GM12874 (cell line): Measurements from ENCODE around the gene GLTP.

Experiments
- CTCF ChIP-seq: IDR thresholded peaks from 2 replicates; pipeline ENCODE4 v1.5.1; 2011; ENCODE audit warnings: low read depth, mild to moderate bottlenecking, control low read depth, low read length, moderate library complexity; ENCODE audit not compliant: insufficient read depth

The GLTP gene

GRCh38 chr12:109831929-109832328, 48.4 kb downstream of the GLTP start:
- TF ChIP-seq CTCF, result no peak

GRCh38 chr12:109831365-109831764, 49.0 kb downstream of the GLTP start:
- no peak for TF ChIP-seq CTCF

GRCh38 chr12:109830718-109831117, 49.6 kb downstream of the GLTP start:
- TF ChIP-seq CTCF, result no peak

- TF ChIP-seq CTCF, result no peak
Observed at GRCh38 chr12:109830267-109830666, 50.1 kb downstream of the GLTP start.

GRCh38 chr12:109829667-109830066, 50.7 kb downstream of the GLTP start:
- no peak for TF ChIP-seq CTCF

- TF ChIP-seq CTCF, result no peak
Observed at GRCh38 chr12:109828754-109829511, 51.4 kb downstream of the GLTP start.

- TF ChIP-seq CTCF, result no peak
Observed at GRCh38 chr12:109827566-109828550, 52.5 kb downstream of the GLTP start.
